22Rv1 (cell line): ENCODE data around the gene STK31.

Experiments used
- ZFX ChIP-seq: fragments of 450-650 bp; IDR thresholded peaks from 2 replicates; pipeline ENCODE4 v1.6.1; 2017; ENCODE audit warnings: antibody characterized with exemption, borderline replicate concordance
- TF ChIP-seq, protein P1 (sequence below): fragments of 450-650 bp; IDR thresholded peaks from 2 replicates; pipeline ENCODE4 v1.5.1; 2017; ENCODE audit warnings: mild to moderate bottlenecking

DNA sequence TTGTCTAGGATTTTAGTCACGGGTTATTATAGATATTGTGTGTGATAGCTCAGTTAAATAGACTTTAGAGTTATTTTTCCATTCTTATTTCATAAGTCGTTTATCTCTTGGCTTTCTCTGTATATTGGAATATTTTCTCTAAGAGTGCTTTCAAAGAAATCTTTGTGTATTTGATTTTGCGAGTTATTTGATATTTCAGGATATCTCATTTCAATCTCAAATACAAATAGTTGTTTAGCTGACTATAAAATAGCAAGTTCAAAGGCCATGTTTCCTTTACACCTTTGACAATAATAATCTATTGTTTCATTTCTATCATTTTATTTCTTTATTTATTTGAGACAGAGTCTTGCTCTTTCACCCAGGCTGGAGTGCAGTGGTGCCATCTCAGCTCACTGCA, 55.9 kb downstream of the STK31 start:
- TF ChIP-seq, protein P1, sequence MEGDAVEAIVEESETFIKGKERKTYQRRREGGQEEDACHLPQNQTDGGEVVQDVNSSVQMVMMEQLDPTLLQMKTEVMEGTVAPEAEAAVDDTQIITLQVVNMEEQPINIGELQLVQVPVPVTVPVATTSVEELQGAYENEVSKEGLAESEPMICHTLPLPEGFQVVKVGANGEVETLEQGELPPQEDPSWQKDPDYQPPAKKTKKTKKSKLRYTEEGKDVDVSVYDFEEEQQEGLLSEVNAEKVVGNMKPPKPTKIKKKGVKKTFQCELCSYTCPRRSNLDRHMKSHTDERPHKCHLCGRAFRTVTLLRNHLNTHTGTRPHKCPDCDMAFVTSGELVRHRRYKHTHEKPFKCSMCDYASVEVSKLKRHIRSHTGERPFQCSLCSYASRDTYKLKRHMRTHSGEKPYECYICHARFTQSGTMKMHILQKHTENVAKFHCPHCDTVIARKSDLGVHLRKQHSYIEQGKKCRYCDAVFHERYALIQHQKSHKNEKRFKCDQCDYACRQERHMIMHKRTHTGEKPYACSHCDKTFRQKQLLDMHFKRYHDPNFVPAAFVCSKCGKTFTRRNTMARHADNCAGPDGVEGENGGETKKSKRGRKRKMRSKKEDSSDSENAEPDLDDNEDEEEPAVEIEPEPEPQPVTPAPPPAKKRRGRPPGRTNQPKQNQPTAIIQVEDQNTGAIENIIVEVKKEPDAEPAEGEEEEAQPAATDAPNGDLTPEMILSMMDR, result no peak
- TF ChIP-seq ZFX, result no peak
